ENCODE measurements around the gene THOC1.
"Not testable (repeated sequence)": the region's sequence is repeated elsewhere in the genome, so short reads cannot be mapped to it uniquely, and the experiment has no call there.

Gene THOC1, protein sequence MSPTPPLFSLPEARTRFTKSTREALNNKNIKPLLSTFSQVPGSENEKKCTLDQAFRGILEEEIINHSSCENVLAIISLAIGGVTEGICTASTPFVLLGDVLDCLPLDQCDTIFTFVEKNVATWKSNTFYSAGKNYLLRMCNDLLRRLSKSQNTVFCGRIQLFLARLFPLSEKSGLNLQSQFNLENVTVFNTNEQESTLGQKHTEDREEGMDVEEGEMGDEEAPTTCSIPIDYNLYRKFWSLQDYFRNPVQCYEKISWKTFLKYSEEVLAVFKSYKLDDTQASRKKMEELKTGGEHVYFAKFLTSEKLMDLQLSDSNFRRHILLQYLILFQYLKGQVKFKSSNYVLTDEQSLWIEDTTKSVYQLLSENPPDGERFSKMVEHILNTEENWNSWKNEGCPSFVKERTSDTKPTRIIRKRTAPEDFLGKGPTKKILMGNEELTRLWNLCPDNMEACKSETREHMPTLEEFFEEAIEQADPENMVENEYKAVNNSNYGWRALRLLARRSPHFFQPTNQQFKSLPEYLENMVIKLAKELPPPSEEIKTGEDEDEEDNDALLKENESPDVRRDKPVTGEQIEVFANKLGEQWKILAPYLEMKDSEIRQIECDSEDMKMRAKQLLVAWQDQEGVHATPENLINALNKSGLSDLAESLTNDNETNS

DNA sequence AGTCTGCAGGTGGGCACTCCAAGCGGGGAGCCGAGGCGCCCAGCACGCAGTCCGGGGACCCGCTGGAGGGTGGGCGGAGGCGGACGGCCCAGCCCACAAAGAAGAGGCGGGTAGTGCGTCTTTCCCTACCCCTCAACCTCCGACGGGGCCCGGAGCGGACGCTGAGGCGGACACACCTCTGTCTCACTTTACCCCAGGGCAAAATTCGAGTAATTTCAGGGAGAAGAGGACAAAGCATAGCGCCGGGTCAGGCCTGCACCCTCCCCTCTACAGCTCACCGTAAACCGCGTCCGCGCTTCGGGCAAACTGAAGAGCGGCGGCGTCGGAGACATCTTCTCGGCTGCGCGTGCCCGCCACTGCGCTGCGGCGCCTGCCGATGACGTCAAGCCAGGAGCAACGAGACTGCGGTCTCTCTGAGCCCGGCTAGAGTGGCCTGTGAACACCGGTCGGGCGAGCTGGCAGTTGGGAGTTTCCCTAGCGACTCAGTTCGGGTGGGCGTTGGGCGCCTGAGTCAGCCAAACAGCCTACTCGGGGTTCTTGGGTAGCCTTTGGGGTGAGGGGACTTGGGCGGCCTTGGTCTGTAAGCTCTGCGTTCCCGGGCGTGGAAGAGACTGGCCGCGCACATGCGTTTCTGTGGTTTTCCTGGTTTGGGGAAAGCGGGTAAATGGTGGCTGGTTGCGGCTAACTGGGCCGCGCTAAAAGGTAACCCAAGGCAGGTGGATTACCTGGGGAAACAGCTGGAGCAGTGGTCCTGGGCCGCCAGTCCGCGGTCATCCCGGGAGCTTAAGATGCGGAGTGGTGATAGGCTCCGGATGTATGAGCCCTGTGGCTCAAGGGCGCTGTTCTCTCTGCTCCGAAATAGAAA, at the start of gene THOC1:
Gene THOC1 (minus strand): TSS at position 360 of the 865 bp plus-strand sequence. CDS start 28 bp downstream, at position 332.
- DNase-seq (ENCODE audit: low read depth in 2 of 2): peak; percentile 90 to 93

DNA sequence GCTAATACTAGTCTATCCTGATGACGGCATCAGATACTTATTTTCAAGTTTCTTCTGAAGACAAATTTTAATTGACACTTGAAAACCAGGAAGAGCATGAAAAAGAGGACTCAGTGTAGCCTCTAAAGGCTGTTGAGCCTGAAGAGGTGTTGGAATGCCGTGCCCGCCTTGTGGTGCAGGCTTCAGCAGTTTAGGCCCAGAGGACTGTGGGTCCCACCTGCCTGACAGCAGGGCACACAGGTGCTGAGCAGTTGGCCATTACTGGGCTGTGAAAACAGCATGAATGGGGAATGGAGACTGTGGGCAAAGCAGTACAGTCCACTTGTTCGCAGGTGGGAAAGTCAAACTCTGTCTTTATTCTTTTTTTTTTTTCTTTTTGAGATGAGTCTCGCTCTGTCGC, 49.8 kb upstream of the THOC1 start:
- no peak for DNase-seq (ENCODE audit: low read depth in 2 of 2)

DNA sequence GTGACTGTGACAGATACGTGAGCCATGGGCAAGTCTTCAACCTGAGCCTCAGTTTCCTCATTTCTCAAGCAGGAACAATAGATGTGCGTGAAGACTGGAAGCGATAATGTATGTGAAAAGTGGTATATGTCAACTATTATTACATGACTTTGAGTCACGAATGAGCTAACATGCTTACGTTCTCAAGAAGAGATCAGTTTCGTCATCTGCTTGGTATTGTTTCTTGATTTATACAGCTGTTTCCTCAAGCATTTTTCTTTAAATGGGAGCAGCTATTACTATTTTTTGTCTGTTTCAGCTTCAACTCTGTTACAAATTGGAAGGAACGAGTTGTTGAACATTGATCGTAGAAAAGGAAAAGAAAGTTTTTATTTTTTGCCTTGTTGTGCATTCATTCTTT, 48.5 kb upstream of the THOC1 start:
- DNase-seq (ENCODE audit: low read depth in 2 of 2): no peak

DNA sequence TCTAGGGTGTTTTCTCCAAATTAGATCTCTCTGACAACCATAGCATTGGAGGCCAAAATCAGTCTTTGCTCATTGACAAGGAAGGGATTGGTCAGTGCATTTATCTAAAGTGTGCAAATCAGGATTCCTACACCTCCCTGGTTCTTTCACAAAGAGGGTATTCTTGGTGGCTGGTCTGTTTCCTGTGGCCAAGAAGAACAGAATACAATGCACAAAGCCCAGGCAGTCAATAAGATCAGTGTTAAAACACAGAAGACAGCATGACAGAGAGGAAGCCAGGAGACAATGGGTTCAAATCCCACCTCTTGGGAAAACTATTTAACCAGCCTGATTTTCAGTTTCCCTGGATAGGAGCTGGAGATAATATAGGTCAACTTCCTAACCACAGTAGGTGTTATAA, 46.1 kb upstream of the THOC1 start:
- DNase-seq (ENCODE audit: low read depth in 2 of 2): no peak

DNA sequence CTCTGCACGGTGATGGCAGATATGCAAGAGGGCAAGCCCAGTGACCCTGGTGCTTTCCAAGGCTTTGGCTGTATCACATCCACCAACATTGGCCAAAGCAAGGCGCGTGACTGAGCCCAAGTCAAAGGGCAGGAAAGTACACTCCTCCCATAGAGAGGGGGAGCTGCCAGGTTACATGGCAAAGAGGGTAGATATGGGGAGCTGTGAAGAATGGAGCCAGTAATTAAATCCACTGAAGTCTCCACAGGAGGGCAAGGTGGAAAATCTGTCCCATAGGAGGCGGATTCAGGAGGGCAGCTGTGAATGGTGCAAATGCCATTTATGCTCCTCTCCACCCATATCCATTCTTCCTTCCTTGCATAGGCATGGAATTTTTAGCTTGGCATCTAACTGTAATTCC, 44.6 kb upstream of the THOC1 start:
- DNase-seq (ENCODE audit: low read depth in 2 of 2): no peak

DNA sequence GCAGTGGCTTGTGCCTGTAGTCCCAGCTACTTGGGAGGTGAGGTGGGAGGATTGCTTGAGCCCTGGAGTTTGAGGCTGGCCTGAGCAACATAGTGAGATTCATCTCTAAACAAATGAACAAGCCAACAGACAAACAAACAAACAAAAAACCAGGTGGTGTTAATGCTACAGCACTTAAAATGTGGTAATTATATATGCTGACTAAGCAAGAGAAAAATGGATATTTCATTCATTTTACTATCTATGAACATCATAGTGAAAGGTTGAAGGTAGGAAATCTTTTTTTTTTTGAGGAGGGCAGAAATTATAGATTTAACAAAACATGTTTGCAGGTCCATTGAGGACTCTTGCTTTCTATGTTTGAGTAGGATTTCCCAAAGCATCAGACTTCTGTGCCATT, 42.2 kb upstream of the THOC1 start:
- no peak for DNase-seq (ENCODE audit: low read depth in 2 of 2)

DNA sequence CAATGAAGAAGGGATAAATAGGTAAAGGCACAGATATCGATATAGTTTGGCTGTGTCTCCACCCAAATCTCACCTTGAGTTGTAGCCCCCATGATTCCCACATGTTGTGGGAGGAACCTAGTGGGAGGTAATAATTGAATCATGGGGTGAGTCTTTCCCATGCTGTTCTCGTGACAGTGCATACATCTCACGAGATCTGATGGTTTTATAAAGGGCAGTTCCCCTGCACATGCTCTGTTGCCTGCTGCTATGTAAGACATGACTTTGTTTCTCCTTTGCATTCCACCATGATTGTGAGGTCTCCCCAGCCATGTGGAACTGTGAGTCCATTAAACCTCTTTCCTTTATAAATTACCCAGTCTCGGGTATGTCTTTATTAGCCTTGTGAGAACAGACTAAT, 40.2 kb upstream of the THOC1 start:
- DNase-seq (ENCODE audit: low read depth in 2 of 2): not testable (repeated sequence)

DNA sequence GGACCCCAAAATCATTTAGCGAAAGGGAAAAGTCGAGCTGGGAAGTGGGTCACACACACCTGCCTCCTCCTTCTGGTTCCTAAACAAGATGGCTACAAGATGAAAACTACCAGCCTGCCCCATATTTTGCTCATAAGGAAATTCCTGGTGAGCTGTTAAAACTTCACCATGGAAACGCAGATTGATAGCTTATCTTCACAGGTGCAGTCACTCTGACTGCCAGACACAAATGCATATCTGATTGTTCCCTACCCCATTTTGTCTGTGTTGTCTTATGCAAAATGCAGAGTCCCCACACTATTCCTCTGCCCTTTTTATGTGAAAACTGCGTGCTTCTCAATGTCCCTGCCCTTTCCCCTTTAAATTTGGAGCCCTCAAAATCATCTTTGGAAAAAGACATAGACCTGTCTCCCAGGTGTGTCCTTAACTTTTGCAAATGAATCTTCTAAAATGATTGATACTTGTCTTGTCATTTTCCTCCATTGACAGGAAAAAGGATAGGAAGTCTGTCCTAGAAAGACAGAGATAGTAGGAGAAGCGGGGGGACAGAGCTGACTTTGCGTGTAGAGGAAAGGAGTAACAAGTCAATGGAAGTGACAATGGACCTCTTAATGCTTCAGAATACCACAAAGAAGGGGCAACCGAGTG, 38.9 kb upstream of the THOC1 start:
- no peak for DNase-seq (ENCODE audit: low read depth in 2 of 2)

DNA sequence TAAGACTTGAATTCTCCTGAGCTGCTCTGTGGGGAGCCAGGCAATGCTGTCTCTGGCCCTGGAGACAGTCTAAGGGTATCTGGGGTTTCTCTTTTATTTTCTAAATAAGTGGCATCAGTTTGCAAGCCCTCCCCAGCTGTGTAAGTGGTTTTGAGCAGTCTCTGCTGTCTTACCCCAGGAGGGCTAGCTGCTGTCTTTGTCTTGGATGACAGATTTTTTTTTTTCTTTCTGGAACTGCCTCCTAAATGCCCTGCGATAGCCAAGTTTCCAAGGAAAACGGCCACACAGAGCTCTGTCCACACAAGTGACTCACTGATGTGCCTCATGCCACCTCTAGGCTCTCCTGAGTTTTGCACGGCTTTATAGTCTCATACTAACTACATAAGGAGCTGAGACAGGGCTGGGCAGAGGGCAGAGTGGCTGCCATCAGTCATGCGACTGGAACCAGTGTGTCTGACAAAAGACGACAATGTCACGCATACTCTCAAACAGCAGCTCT, 37.2 kb upstream of the THOC1 start:
- no peak for DNase-seq (ENCODE audit: low read depth in 2 of 2)

DNA sequence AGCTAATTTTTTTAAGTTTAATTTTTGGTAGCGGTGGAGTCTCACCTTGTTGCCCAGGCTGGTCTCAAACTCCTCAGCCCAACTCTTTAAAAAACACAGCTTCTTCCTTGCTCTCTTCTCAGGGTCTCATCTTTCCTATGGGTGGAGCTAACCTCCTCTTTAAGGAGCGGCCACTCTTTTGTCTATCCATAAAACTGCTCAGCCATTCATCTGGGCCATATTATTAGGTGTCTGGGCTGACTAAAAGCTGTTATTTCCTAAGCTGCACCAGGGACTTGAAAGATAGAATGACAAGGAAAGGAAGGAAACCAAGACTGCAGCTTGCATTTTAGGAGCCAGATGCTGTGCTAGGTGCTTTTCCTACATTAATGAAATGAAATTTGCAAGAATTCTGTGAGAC, 35.8 kb upstream of the THOC1 start:
- no peak for DNase-seq (ENCODE audit: low read depth in 2 of 2)

DNA sequence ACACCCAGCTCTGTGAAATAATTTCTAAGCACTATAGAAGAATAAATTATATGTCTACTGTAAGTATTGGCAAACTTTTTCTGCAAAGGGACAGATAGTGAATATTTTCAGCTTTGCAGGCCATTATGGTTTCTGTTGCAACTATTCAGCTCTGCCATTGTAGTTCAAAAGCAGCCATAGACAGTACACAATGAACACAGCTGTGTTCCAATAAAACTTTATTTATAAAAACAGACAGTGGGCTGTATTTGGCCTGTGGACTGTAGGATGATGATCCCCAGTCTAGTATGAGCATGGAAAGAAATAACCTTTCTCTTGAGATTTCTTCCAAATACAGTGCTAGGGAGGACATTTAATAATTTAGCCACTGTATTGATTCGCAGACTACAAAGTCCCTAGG, 35.2 kb upstream of the THOC1 start:
- no peak for DNase-seq (ENCODE audit: low read depth in 2 of 2)

DNA sequence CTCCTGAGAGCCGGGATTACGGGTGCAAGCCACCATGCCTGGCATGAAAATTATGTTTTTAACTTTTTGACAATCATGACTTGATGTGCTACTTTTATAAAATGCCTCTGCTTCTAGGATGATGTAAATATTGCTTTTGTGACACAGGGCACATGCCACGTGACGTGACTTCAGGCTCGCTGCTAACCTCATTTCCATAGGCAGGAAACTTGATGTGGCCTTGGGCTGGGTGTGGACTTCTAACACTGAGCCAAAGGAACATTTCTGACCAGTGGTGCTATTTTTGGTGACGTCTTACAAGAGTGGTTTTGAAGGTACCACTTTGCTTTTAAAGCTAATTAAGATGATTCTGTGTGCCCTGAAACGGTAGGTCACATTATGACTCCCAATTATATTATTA, 34.2 kb upstream of the THOC1 start:
- DNase-seq (ENCODE audit: low read depth in 2 of 2): no peak

DNA sequence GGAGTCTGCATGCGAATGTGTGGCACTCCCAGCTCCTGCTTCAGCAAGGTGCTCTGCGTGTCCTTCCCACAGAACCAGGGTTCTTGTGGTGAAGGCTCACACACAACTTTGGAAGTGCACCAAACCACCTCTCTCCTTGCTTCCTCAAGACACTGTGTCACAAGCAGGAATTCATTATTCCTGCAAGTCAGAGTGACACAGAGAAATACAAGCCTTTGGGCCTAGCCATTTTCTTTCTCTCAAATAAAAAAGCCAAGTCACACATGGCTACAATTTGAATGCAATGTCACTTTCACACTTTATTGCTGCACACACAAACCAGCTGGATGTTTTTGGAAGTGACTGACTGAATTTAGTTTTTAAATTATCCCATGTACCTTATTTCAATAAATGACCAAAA, 30.1 kb upstream of the THOC1 start:
- no peak for DNase-seq (ENCODE audit: low read depth in 2 of 2)

DNA sequence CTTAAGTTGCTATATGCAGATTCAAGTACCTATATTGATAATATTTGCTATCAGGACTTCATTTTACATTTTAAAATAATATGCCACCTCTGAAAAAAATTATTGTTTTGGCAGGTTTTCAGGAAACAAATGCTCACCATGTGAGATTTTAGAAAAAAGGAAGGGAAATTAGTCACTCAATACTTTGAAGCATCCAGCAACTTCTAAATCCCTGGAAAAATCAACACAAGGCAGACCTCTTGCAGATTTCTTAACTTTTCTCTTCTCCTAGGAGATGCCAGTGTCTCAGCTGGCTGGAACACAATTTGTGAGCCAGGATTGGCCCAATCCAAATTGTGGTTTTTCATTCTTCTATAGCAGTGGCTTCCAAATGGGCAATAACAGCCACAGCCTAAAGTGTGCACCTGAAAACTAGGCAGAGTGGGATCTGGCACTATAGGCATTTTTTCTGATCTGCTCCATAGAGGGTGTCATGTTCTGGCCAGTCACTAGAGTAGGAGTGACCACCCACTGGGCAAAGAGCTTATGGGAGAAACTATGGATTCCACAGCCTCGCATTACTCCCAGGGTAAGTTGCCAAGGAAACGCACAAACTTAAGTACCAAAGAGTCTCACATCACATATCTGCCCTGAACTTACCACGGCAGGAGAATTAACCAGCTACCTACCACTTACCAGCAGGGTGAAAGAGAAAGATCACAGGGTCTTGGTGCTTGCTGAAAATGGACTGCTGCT, 28.1 kb upstream of the THOC1 start:
- no peak for DNase-seq (ENCODE audit: low read depth in 2 of 2)

DNA sequence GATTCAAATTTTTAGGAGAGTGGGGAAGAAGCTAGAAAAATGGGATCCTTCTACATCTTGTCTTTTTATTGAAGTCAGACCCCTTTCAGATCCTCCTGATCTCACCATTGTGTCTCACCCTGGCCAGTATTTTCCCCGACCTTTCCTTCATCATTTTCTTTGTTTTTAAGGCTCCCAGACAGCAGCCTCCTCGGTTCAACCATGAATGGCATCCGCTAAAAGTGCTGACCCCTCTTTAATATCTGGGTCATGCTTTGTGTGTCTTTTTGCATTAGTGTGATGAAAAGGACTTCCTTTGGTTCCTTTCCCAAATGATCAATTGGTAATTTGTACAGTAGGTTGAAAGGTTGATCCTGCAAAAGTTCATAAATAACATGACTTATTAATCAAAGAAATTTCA, 26.7 kb upstream of the THOC1 start:
- DNase-seq (ENCODE audit: low read depth in 2 of 2): no peak

DNA sequence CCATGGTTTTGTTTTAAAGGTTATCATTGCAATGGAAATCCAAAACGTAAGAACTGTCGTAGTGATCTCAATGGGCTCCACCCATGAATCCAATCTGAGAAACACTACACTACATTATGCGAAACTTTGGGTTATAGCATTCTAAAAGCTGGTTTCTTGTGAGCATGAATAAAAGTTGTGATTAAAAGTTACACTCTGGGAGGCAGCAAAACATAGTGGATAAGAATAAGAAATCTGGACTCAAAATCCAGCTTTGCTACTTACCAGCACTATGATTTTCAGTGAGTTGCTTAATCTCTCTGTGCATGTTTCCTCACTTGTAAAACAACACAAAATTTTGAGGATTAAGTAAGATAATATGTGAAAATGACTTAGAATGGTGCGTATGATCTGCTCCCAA, 25.7 kb upstream of the THOC1 start:
- no peak for DNase-seq (ENCODE audit: low read depth in 2 of 2)

DNA sequence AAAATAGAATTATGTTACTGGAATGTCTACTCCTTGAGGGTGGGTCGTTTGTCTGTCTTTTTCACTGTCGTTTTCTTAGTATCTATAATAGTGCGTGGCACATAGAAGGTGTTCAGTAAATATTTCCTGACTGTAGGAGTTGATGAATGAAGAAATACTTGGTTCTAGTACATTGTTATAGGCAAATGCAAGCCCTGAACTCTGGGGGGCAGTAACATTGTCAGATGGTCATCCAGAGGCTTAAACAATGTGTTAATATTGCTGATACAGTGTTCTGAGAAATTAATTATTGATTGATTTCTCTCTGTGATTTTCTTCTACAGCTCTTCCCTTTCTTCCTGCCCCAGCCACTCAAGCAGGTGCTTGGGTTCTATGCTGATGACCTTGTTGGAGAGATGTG, 24.4 kb upstream of the THOC1 start:
- no peak for DNase-seq (ENCODE audit: low read depth in 2 of 2)

DNA sequence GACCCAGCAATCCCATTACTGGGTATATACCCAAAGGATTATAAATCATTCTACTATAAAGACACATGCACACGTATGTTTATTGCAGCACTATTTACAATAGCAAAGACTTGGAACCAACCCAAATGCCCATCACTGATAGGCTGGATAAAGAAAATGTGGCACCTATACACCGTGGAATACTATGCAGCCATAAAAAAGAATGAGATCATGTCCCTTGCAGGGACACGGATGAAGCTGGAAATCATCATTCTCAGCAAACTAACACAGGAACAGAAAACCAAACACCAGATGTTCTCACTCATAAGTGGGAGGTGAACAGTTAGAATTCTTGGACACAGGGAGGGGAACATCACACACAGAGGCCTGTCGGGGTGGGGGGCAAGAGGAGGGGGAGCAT, 22.1 kb upstream of the THOC1 start:
- DNase-seq (ENCODE audit: low read depth in 2 of 2): not testable (repeated sequence)

DNA sequence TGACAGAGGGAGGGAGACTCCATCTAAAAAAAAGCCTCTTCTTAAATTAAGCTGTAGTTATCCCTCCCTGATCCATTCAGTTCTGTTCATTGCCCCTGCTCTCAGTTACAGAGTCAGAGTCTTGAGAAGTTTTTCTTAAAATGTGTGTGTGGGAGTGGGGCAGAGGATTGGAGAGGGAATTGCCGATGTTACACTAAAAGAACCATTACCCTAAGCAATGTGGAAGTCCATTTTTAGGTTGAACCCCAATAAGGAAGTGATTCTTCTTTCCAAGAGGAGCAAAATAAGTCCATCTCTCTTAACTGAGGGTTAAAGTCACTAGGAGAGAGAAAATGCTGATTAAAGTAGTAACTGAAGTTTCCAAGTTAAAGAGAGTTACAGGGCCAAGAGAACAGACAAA, 21.2 kb upstream of the THOC1 start:
- DNase-seq (ENCODE audit: low read depth in 2 of 2): no peak

DNA sequence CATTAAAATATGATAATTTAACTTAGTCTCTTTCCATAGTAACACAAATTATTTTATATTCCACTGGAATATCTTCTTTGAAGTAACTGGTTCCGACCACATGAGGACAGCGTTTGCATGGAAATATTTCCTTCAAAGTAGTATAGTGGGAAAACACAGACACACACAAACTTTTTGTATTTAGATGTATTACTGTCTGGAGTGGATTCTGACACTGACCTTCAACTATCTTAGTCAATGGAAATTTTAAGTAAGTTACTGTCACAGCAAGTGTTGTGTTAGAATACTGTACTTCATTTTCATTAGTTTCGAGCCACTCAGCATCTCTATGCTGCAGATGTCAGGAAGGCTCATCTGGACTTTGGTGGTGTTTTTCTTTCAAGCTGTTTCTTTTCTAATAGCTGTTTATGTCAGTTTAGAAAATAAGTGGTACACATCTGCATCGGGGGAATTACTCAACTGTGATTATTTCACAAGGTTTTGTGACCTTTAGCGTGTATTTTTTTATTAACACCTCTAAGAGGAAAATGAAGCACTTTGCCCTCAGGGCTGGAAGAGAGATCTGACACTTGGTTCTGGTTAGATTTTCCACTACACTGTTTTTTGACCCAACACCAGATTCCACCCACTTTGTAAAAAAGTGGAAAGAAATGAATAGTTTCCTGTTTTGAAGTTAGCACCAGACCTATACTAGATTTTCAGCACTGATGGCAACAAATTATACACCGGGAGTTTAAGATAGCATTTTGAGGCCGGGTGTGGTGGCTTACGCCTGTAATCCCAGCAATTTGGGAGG, 18.9 kb upstream of the THOC1 start:
- no peak for DNase-seq (ENCODE audit: low read depth in 2 of 2)
